LoVo (cell line): ENCODE results near the gene PHTF2.

Source experiments
- DNase-seq: peaks from one replicate; pipeline ENCODE4 v3.0.0-alpha.2; 2016; ENCODE audit warnings: low spot score

Gene PHTF2

GRCh38 chr7:77877791-77878190 lies 79.2 kb downstream of the PHTF2 start:
- no peak for DNase-seq

GRCh38 chr7:77878500-77878899 lies 79.9 kb downstream of the PHTF2 start:
- no peak for DNase-seq

DNA sequence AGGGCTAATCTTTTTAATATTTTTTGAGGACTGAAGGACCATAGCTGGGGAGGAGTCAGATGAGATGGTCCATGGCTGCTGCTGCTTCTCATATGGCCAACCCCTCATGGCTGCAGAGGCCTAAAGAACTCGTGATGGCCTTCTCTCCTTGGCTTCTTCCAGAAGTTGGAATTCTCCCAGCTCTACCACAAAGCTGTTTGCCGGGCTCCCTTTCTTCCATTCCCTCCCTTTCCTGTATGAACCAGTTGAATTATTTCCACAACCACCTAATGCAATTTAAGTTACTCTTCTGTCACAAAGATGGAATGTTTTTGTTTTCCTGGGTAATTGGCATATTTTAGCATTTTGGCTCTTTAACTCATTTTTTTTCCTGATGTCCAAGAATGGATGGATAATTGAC lies 80.7 kb downstream of the PHTF2 start:
- DNase-seq, result no peak

GRCh38 chr7:77881871-77882270 lies 83.3 kb downstream of the PHTF2 start:
- DNase-seq, result no peak

DNA sequence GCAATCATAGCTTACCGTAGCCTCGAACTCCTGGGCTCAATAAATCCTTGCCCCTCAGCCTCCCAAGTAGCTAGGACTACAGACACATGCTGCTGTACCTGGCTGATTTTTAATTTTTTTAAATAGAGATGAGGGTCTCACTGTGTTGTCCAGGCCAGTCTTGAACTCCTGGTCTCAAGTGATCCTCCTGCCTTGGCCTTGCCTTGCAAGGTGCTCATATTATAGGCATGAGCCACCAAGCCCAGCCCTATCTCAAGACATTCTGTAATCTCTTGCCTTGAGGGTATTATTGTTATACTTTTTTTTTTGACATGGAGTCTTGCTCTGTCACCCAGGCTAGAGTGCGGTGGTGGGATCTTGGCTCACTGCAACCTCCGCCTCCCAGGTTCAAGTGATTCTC lies 86.6 kb downstream of the PHTF2 start:
- no peak for DNase-seq

- DNase-seq, result no peak
Measured at GRCh38 chr7:77887567-77887966, 89.0 kb downstream of the PHTF2 start.

DNA sequence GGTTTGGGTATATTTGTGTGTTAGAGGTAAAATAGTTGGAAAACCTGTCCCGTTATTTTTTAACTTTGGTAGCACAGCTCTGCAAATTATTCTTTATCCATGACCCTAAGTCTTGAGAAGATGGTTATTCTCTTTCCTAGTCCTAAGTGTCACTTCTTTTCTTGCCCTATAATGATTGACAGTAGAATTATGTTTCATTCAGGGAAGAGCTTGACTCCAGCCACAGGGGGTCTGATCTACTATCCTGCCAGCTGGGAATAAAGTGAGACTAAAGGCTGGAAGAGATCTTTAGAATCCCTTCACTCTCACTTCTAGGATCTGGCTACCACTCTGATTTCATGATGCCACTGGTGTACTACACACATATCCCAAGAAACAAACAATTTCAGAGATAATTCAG lies 90.4 kb downstream of the PHTF2 start:
- DNase-seq, result no peak

- DNase-seq, result no peak
Measured at GRCh38 chr7:77893813-77894212, 95.2 kb downstream of the PHTF2 start.

DNA sequence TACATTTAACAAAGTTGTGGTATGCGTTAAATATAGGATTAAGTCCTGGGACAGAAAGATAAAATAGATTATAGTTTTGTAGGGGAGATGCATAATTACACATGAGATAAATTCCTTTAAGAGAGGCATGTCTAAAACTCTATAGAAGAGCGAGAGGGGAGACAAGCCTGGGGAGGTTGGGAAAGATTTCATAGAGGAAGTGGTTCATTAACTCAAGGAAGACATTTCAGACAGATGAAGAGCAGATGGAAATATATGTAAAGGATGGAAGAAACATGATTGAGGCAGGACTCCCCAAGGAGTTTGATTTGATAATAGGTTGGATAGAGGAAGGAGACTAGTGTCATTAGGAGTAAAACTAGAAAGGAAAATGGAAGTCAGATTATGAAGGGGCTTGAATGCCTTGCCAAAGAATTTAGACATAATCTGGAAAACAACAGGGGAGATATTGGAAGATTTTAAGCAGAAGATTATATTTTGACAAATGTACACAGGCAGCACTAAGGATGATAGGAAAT lies 96.1 kb downstream of the PHTF2 start:
- no peak for DNase-seq

- DNase-seq, result no peak
Measured at GRCh38 chr7:77895905-77896304, 97.3 kb downstream of the PHTF2 start.

DNA sequence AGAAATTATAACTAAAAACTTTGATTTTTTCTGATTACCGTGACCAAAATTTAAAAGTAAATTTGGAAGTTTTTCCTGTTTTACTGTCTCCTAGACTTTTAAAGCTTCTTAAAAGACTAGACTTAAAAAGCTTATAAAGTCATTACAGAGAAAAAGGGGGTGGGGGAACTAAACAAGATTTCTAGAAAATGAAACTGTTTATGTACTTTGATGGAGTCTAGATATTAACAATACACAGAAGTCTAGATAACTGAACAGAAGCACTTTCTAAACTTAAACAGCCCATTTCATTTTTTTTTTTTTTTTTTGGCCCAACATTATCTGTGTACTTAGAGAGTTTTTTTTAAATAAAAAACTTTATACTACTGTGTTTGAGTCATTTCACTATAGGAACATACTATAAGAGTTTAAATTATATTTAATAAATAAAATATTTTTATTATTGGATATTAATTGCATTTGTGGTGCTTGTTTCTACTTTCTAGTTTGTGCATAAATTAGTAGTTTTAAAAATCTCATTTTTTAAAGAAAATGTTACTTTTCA lies 98.5 kb downstream of the PHTF2 start:
- DNase-seq, result no peak

- no peak for DNase-seq
Measured at GRCh38 chr7:77899516-77899915, 100.9 kb downstream of the PHTF2 start.

DNA sequence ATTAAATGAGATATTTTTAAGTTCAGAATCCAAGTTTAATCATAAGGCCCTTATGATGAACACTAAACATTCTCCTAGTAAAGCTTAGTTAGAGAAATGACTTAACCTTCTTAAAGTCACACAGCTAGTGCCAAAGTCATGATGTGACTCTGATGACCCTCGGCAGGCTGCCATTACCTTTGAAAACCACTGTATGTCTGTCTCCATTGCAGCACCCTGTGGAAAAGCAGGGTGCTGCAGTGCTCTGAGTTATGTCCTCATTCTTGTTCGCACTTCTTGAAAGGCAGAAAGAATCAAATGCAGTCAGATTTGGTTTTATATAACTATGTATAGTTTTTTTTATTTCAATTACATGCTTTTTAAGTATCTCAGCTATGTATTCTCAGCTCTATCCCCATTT lies 105.0 kb downstream of the PHTF2 start:
- no peak for DNase-seq

DNA sequence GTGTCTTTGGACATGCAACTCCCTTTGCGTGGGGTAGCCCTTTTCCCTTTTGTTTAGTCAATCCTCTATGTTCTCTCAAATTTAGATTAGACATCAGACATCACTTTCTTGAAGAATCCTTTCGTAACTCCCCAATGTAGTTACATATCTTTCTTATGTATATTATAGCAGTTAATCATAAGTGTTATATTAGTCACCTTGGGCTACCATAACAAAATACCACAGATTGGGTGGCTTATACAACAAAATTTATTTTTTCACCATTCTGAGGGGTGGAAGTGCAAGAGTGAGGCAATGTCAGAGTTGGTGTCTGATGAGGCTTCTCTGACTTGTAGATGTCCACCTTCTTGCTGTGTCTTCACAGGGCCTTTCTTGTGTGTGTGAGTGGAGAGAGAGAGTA lies 105.7 kb downstream of the PHTF2 start:
- DNase-seq, result no peak

- no peak for DNase-seq
Measured at GRCh38 chr7:77907281-77907680, 108.7 kb downstream of the PHTF2 start.

DNA sequence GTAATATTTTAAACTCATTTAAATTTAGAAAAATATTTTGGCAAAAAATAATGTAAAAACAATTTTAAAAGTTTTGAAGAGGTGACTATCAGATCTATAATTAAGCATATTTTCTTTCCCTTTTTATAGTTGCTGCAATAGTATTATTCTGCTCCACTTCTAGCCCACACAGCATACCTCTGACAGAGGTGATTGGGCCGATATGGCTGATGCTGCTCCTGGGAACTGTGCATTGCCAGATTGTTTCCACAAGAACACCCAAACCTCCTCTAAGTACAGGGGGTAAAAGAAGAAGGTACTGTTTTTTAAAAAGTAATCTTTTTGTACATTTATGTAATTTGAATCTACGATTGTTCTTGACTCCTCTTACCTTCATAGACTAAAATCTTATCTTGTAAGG lies 110.1 kb downstream of the PHTF2 start:
- no peak for DNase-seq

DNA sequence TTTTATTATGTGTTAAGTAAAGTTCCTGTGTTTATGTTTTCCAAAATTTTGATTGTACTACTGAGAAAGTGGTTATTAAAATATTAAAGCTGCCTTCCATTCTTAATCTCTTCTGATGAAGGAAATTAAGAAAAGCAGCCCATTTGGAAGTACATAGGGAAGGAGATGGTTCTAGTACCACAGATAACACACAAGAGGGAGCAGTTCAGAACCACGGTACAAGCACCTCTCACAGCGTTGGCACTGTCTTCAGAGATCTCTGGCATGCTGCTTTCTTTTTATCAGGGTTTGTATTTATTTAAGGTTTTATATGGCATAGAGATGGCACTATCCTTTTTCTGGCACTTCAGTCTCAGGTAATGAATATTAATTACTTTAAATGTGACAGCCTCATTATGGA lies 111.6 kb downstream of the PHTF2 start:
- no peak for DNase-seq

DNA sequence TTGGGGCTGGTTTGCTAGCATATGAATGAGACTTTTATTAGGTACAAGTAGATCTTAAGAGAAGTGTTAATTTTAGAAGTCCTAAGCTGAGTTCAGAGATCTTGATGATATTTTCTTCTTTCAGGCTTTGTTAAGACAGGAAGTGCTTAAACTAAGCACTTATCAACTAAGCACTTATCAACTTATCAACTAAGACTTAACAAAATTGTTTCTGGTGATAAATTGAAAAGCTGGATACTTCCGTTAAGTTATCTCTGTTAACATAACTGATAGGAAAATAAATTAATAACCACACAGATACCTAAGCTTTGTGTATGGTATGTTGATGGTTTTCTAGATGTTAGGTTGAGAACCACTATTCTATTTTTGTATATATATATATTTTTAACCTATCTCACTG lies 113.7 kb downstream of the PHTF2 start:
- DNase-seq, result no peak

GRCh38 chr7:77913977-77914607 lies 115.5 kb downstream of the PHTF2 start:
- no peak for DNase-seq

GRCh38 chr7:77917500-77918262 lies 119.1 kb downstream of the PHTF2 start:
- DNase-seq, result no peak

DNA sequence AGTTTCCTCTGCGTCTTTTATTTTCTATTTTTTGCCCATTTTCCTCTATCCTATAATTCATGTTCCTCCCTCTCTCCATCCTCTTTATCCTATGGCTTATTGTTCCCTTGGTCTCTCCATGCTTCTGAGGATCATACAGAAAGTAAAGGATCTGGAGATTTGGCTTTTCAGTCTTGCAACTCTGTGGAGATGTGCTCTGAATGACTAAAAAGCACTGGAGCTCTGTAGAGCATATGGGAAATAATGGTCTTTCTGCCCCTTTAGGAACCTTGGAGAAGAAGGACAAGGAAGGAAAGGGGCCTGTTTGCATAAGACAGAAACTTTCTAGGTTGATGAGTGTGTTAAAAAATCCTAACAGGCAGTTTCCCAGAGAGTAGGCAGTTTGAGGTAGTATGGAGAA lies 120.1 kb downstream of the PHTF2 start:
- DNase-seq, result no peak

- DNase-seq, result no peak
Measured at GRCh38 chr7:77923419-77923818, 124.8 kb downstream of the PHTF2 start.

DNA sequence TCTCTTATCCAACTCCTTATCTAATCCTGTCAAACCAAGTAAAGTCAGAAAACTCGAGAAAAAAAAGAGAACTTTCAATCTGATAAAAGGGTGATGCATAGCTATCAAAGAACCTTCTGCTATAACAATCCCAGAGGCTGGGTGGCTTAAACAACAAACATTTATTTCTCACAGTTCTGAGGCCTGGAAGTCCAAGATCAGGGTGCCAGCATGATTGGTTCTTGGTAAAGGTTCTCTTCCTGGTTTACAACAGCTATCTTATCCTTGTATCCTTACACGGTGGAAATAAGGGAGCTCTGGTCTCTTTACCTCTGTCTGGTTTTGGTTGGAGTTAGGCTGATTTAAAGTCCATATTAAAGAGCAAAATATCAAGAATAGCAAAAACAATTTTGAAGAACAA lies 131.9 kb downstream of the PHTF2 start:
- DNase-seq, result no peak

GRCh38 chr7:77931841-77932240 lies 133.3 kb downstream of the PHTF2 start:
- no peak for DNase-seq
